Suprapubic skin (tissue), 4 donors: ENCODE results near the gene PRM2. TPM values are rescaled to one million over a fixed set of nuclear protein-coding genes. Genes with fewer than 3 reads are reported as not detected.

ENCODE experiments used
- DNase-seq, 2 donors: peaks; one replicate each; pipeline ENCODE4 v3.0.0-alpha.2; 2019; ENCODE audit warnings: low spot score in 2 of 2
- H3K27ac ChIP-seq: fragments of 200-600 bp; sonication (generic); one replicate; pipeline ENCODE4 v1.5.1; 2019
- H3K27me3 ChIP-seq: fragments of 200-600 bp; sonication (generic); one replicate; pipeline ENCODE4 v1.5.1; 2019
- H3K36me3 ChIP-seq: fragments of 200-600 bp; sonication (generic); one replicate; pipeline ENCODE4 v1.5.1; 2019
- H3K4me1 ChIP-seq: fragments of 200-600 bp; sonication (generic); one replicate; pipeline ENCODE4 v1.5.1; 2019
- H3K4me3 ChIP-seq: fragments of 200-600 bp; sonication (generic); one replicate; pipeline ENCODE4 v1.5.1; 2019; ENCODE audit warnings: mild to moderate bottlenecking
- H3K9me3 ChIP-seq: fragments of 200-600 bp; sonication (generic); one replicate; pipeline ENCODE4 v1.5.1; 2019
- EP300 ChIP-seq: sonication (generic); formaldehyde crosslinking; IDR thresholded peaks from one replicate; pipeline ENCODE4 v1.6.1; 2017; ENCODE audit warnings: antibody characterized with exemption
- POLR2A ChIP-seq, 2 donors: fragments of 450-650 bp; IDR thresholded peaks; one replicate each; pipeline ENCODE4 v1.6.1; 2017; ENCODE audit warnings: antibody characterized with exemption in 2 of 2, mild to moderate bottlenecking in 2 of 2, moderate library complexity in 2 of 2
- POLR2AphosphoS5 ChIP-seq, 3 donors: sonication (generic); formaldehyde crosslinking; IDR thresholded peaks; one replicate each; pipeline ENCODE4 v1.6.1; 2017; ENCODE audit warnings: antibody characterized with exemption in 3 of 3
- WGBS: methylation state at CpG from one replicate; pipeline ENCODE4 v1.1.5; 2018; 5-methylcytosine and 5-hydroxymethylcytosine counted together
- total RNA-seq, 4 donors: library from RNA; depleted of rRNA; stranded (reverse); fragments of >200 nt; gene quantifications; one replicate each; pipeline ENCODE4 v1.1.0, GENCODE V29; 2016
- TF ChIP-seq, protein P1 (sequence below), 2 donors: fragments of 200-600 bp in 1 of 2; fragments of 450-650 bp in 1 of 2; sonication (generic) in 1 of 2; IDR thresholded peaks; one replicate each; pipeline ENCODE4 v1.5.1; 2016 to 2019; ENCODE audit warnings: antibody characterized with exemption in 2 of 2, mild to moderate bottlenecking in 1 of 2, moderate library complexity in 1 of 2

Gene PRM2
- total RNA-seq, 4 donors from 2014 or later: not detected

DNA sequence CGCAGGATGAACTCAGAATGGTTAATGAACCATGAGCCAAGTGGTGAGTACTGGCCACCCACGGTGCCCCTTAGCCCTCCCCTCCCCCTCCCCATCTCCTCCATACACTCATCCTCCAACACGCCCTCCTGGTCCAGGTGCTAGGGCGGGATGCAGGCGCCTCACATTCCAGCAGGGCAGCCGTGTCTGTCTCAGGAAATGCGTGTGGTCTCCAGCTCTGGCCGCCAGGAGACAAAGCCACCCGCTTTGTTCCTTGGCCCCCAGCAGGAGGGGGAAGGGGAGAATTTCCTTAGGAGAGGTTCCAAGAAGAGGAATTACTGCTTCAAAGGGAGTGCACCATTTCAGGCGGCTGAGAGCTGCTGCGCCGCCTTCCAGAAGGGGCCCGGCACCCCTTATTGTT is 39.2 kb upstream of the PRM2 start:
- DNase-seq: no peak
- Histone ChIP-seq H3K27ac (no peak overlapping the region), H3K4me1 (peaks cover 12% of the 10 kb centered on the region), H3K4me3 (no peak overlapping the region), H3K27me3 (no peaks in the 10 kb centered on the region), H3K9me3 (no peaks in the 10 kb centered on the region), H3K36me3 (no peaks in the 10 kb centered on the region)
- WGBS: 55% methylated on average over 12 of the region's 13 CpGs
- no peak for TF ChIP-seq POLR2AphosphoS5 (IDR thresholded peaks at IDR 0.05)
- no peak for TF ChIP-seq EP300
- no peak for TF ChIP-seq POLR2A (IDR thresholded peaks at IDR 0.05)
- TF ChIP-seq, protein P1, sequence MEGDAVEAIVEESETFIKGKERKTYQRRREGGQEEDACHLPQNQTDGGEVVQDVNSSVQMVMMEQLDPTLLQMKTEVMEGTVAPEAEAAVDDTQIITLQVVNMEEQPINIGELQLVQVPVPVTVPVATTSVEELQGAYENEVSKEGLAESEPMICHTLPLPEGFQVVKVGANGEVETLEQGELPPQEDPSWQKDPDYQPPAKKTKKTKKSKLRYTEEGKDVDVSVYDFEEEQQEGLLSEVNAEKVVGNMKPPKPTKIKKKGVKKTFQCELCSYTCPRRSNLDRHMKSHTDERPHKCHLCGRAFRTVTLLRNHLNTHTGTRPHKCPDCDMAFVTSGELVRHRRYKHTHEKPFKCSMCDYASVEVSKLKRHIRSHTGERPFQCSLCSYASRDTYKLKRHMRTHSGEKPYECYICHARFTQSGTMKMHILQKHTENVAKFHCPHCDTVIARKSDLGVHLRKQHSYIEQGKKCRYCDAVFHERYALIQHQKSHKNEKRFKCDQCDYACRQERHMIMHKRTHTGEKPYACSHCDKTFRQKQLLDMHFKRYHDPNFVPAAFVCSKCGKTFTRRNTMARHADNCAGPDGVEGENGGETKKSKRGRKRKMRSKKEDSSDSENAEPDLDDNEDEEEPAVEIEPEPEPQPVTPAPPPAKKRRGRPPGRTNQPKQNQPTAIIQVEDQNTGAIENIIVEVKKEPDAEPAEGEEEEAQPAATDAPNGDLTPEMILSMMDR (IDR thresholded peaks at IDR 0.05): no peak

DNA sequence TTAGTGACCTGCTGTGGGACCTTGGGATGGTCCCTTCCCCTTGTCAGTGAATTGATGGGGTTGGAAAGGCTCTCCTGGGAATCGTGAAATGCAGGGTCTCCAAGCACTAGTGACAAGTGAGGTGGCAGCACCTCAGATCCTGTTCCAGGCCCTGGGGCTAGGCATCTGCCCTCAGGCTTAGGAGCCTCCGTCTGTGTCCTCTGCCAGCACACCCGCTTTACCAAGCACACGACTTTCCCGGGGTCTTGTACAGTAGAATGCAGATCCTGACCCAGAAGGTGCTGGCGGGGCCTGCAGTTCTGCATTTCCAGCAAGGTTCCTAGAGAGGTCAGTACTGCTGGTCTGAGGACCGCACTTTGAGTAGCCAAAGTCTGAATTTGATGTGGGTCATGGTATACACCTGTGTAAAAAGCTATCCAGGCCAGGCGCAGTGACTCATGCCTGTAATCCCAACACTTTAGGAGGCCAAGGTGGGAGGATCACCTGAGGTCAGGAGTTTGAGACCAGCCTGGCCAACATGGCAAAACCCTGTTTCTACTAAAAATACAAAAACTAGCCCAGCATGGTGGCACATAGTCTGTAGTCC is 38.1 kb upstream of the PRM2 start:
- Histone ChIP-seq H3K4me3 (no peak overlapping the region), H3K4me1 (peaks cover 12% of the 10 kb centered on the region), H3K27ac (no peak overlapping the region), H3K9me3 (no peaks in the 10 kb centered on the region), H3K36me3 (no peaks in the 10 kb centered on the region), H3K27me3 (no peaks in the 10 kb centered on the region)
- DNase-seq: no peak
- WGBS: 100% methylated on average over 1 of the region's 8 CpGs
- TF ChIP-seq POLR2A (IDR thresholded peaks at IDR 0.05) (no peak), POLR2AphosphoS5 (IDR thresholded peaks at IDR 0.05) (no peak), EP300 (no peak)
- TF ChIP-seq, protein P1 (IDR thresholded peaks at IDR 0.05): no peak

DNA sequence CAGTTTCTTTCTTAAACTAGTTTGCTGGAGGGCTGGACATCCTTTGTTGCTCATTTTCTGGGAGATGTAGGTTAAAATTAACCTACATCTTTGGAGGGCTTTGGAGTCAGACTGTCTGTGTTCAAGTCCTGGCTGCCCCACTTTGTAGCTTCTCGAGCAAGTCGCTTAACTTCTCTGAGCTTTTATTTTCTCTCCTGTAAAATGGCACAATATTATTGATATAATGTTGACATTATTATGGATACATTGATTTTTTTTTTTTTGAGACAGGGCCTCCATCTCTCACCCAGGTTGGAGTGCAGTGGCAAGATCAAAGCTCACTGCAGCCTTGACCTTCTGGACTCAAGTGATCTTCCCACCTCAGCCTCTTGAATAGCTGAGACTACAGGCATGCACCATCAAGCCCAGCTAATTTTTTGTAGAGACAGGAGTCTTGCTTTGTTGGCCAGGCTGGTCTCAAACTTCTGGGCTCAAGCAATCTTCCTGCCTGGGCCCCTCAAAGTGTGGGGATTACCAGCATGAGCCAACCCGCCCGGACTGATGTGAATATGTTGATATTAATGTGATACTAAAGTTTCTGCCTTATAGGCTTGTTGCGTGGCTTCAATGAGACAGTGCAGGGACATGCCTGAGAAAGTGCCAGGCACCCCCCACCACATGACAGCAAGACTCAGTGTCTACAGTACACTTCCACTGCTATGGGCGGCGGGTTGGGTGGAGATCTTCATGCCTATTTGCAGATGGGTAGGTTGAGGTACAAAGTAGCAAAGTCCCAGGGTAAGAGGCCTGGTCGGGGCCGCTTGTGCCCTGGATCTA is 37.4 kb upstream of the PRM2 start:
- WGBS: 97% methylated on average over 9 of the region's 9 CpGs
- Histone ChIP-seq H3K4me1 (peaks cover 12% of the 10 kb centered on the region), H3K27ac (no peak overlapping the region), H3K36me3 (no peaks in the 10 kb centered on the region), H3K4me3 (no peak overlapping the region), H3K9me3 (no peaks in the 10 kb centered on the region), H3K27me3 (no peaks in the 10 kb centered on the region)
- no peak for DNase-seq
- TF ChIP-seq, protein P1 (IDR thresholded peaks at IDR 0.05): no peak
- TF ChIP-seq POLR2A (IDR thresholded peaks at IDR 0.05) (no peak), EP300 (no peak), POLR2AphosphoS5 (IDR thresholded peaks at IDR 0.05) (no peak)

DNA sequence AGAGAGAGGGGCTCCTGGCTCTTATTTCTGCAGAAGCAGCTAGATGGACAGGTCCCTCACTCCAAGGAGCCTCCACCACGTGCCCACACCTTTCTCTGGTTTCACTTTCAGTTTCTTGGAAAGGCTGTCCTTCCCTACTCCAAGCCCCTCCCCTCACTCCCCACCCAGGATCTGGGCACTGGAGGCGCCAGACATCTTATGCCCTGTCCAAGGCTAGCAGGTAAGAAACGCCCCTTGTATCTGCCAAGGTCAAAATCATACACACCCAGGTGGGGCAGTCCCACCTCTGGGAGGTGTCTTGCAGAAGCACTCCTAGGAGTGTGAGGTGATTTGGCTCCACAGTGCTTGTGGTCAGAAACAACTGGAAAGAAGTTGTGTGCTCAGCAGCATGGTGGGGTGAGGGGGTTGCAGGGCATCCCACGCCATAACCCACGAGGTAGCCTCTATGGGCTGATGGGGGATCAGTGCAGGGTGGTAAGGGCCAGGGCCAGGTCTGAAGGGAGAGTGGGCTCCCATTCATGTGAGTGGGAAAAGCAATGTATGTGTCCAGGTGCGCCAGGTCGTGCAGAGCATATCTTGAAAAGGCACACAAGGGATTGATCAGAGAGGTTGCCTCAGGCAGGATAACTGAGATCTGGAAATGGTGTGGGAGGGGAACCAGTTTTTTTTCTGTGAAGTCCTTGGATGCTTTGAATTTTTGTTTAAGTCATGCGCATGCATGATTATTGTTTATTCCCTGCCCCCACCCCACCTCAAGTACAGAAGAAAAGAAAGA is 36.6 kb upstream of the PRM2 start:
- H3K9me3 ChIP-seq: no peaks in the 10 kb centered on the region
- no peak for DNase-seq
- 53% methylated on average over 8 of the region's 8 CpGs for WGBS
- no peaks in the 10 kb centered on the region for H3K36me3 ChIP-seq
- peaks cover 12% of the 10 kb centered on the region for H3K4me1 ChIP-seq
- H3K27ac ChIP-seq: no peak overlapping the region
- no peaks in the 10 kb centered on the region for H3K27me3 ChIP-seq
- TF ChIP-seq, protein P1 (IDR thresholded peaks at IDR 0.05): no peak
- no peak for TF ChIP-seq EP300
- no peak for TF ChIP-seq POLR2A (IDR thresholded peaks at IDR 0.05)
- no peak for TF ChIP-seq POLR2AphosphoS5 (IDR thresholded peaks at IDR 0.05)
- H3K4me3 ChIP-seq: no peak overlapping the region
